A549 (cell line): ENCODE measurements around the gene TSPAN10. TPM values are rescaled to one million over a fixed set of nuclear protein-coding genes. Genes with fewer than 3 reads are reported as not detected.

Source experiments
- ATAC-seq, 2 experiments: fragments of 200-7000 bp in 1 of 2; fragments of >200 bp in 1 of 2; cut with Nextera tagmentation in 1 of 2; cut with Tn5 transposase in 1 of 2; 3 replicates each; pipeline versions ENCODE4 v1.8.0 to v1.9.1; 2018 to 2020; ENCODE audit warnings: mild to moderate bottlenecking in 1 of 2, moderate library complexity in 1 of 2
- CTCF ChIA-PET: fragments of 300-600 bp; sonication (Branson Sonifier 250); formaldehyde crosslinking; extraction: SDS; loops from one replicate; lab custom pipeline; 2021; ENCODE audit warnings: antibody characterized with exemption, inconsistent platforms; lab: Yijun Ruan, JAX
- POLR2A ChIA-PET: fragments of 350-600 bp; formaldehyde crosslinking; extraction: SDS; loops from one replicate; lab custom pipeline; 2021; ENCODE audit warnings: antibody characterized with exemption, inconsistent platforms; lab: Yijun Ruan, JAX
- DNase-seq, 2 experiments: peaks; one replicate each; pipeline versions ENCODE4 v3.0.0 to v3.0.0-alpha.2; 2011 to 2016; ENCODE audit warnings: low read depth in 1 of 2, low spot score in 1 of 2
- FAIRE-seq: peaks from 2 replicates; lab custom pipeline; 2011; peaks lifted over from hg19 to GRCh38; lab: Jason Lieb, UNC
- H3K27ac ChIP-seq, 2 experiments: fragments of >200 bp; sonication (Bioruptor Twin); formaldehyde crosslinking; 3 replicates each; pipeline ENCODE4 v1.5.1; 2016 to 2017
- H3K4me1 ChIP-seq: fragments of >200 bp; sonication (Bioruptor Twin); formaldehyde crosslinking; 3 replicates; pipeline ENCODE4 v1.6.1; 2016
- H3K4me2 ChIP-seq: fragments of >200 bp; sonication (Bioruptor Twin); formaldehyde crosslinking; 3 replicates; pipeline ENCODE4 v1.6.1; 2016
- H3K4me3 ChIP-seq: fragments of >200 bp; sonication (Bioruptor Twin); formaldehyde crosslinking; 3 replicates; pipeline ENCODE4 v1.5.1; 2016
- H3K9me3 ChIP-seq: fragments of >200 bp; sonication (Bioruptor Twin); formaldehyde crosslinking; 3 replicates; pipeline ENCODE4 v1.6.1; 2016
- BCL3 ChIP-seq: fragments of >200 bp; sonication (Bioruptor Twin); formaldehyde crosslinking; IDR thresholded peaks from 3 replicates; pipeline ENCODE4 v1.6.1; 2016
- BHLHE40 ChIP-seq: IDR thresholded peaks from 2 replicates; pipeline ENCODE4 v1.6.1; 2012; ENCODE audit warnings: low read depth, low read length, inconsistent platforms
- CEBPB ChIP-seq, 2 experiments: fragments of >200 bp in 1 of 2; sonication (Bioruptor Twin) in 1 of 2; formaldehyde crosslinking in 1 of 2; IDR thresholded peaks; 2 replicates each; pipeline ENCODE4 v1.6.1; 2012 to 2016
- EP300 ChIP-seq, 2 experiments: fragments of >200 bp; sonication (Bioruptor Twin); formaldehyde crosslinking; IDR thresholded peaks; 2 replicates in 1 of 2; 3 replicates in 1 of 2; pipeline ENCODE4 v1.6.1; 2016 to 2017
- HOXB13 ChIP-seq: fragments of 250-450 bp; sonication (Bioruptor Pico); IDR thresholded peaks from 2 replicates; pipeline ENCODE4 v1.5.0; 2020; ENCODE audit warnings: low read depth, mild to moderate bottlenecking, moderate library complexity
- JUN ChIP-seq, 2 experiments: fragments of >200 bp; sonication (Bioruptor Twin); formaldehyde crosslinking; IDR thresholded peaks; 2 replicates in 1 of 2; 3 replicates in 1 of 2; pipeline ENCODE4 v1.6.1; 2016 to 2017
- MYC ChIP-seq: IDR thresholded peaks from 2 replicates; pipeline ENCODE4 v1.6.1; 2012; ENCODE audit warnings: mild to moderate bottlenecking, inconsistent platforms, low read length, improper control_type of control experiment, borderline replicate concordance
- NR3C1 ChIP-seq: fragments of >200 bp; sonication (Bioruptor Twin); formaldehyde crosslinking; IDR thresholded peaks from 3 replicates; pipeline ENCODE4 v1.6.1; 2017
- POLR2A ChIP-seq: IDR thresholded peaks from 2 replicates; pipeline ENCODE4 v1.6.1; 2012; ENCODE audit warnings: mild to moderate bottlenecking, low read length
- POLR2AphosphoS2 ChIP-seq: conservative IDR thresholded peaks from 2 replicates; pipeline ENCODE4 v1.6.1; 2012; ENCODE audit warnings: low read length, improper control_type of control experiment, inconsistent platforms
- RFX5 ChIP-seq: fragments of 450-650 bp; IDR thresholded peaks from 2 replicates; pipeline ENCODE4 v1.7.1; 2014; ENCODE audit warnings: antibody characterized with exemption, mild to moderate bottlenecking, moderate library complexity
- RNF2 ChIP-seq: fragments of 200-600 bp; sonication (generic); IDR thresholded peaks from 2 replicates; pipeline ENCODE4 v1.6.1; 2016; ENCODE audit warnings: low read depth, mild to moderate bottlenecking, antibody characterized with exemption, moderate library complexity, borderline replicate concordance
- TFCP2L1 ChIP-seq: fragments of 250-450 bp; sonication (Bioruptor Pico); IDR thresholded peaks from 2 replicates; pipeline ENCODE4 v1.5.0; 2021; ENCODE audit warnings: mild to moderate bottlenecking
- ZC3H11A ChIP-seq: fragments of 450-650 bp; IDR thresholded peaks from 2 replicates; pipeline ENCODE4 v1.6.1; 2014; ENCODE audit warnings: antibody characterized with exemption, mild to moderate bottlenecking
- WGBS: methylation state at CpG from one replicate; pipeline ENCODE4 v1.1.6; 2017; ENCODE audit errors: missing lambda C conversion rate; 5-methylcytosine and 5-hydroxymethylcytosine counted together
- polyA plus RNA-seq, 4 experiments: library from polyadenylated mRNA; depleted of rRNA in 3 of 4; stranded (reverse); fragments of >200 nt; fragmentation: RNase III in 1 of 4; extraction: RNeasy Plus Mini Kit Qiagen cat#74134 plus additional on column Dnase treatment in 1 of 4; gene quantifications; 2 replicates in 3 of 4; 3 replicates in 1 of 4; pipeline ENCODE4 v1.2.3, GENCODE V29; 2011 to 2017
- small RNA-seq, 6 experiments: library from RNA; depleted of rRNA; stranded (forward); fragments of <200 nt; gene quantifications; one replicate each; pipeline ENCODE3, GENCODE V24; 2012
- TF ChIP-seq, protein P1 (sequence below): IDR thresholded peaks from 2 replicates; pipeline ENCODE4 v1.6.1; 2012
- TF ChIP-seq, protein P2 (sequence below): fragments of >200 bp; sonication (Bioruptor Twin); formaldehyde crosslinking; IDR thresholded peaks from 2 replicates; pipeline ENCODE4 v1.6.1; 2016

TSPAN10 gene
- polyA plus RNA-seq, 2 of the 4 experiments (the other 2 are of a cell fraction), result 1.4 to 6.3 TPM

- Histone ChIP-seq H3K4me3 (no peak overlapping the region), H3K4me2 (no peak overlapping the region), H3K27ac (no peak overlapping the region), H3K4me1 (peaks cover 9% of the 10 kb centered on the region), H3K9me3 (no peaks in the 10 kb centered on the region)
- CTCF ChIA-PET, result interaction anchor here (0.7 to 5.1 kb wide), 7 partner anchors 8 to 334 kb away, joined by 3 to 54 read pairs (median 4); partner anchors contain the start of genes ARL16 and HGS
- ATAC-seq (peak in 1 of 2 experiments; percentile 2; a peak in 1 of 6 replicates), FAIRE-seq (no peak), DNase-seq (no peak)
- POLR2A ChIA-PET, result interaction anchor here (1.1 to 1.6 kb wide), 2 partner anchors 13 to 15 kb away, joined by 6 to 8 read pairs; partner anchors contain the start of genes ARL16, HGS and SLC25A10
- TF ChIP-seq RNF2 (no peak), BHLHE40 (no peak)
- TF ChIP-seq, protein P1, sequence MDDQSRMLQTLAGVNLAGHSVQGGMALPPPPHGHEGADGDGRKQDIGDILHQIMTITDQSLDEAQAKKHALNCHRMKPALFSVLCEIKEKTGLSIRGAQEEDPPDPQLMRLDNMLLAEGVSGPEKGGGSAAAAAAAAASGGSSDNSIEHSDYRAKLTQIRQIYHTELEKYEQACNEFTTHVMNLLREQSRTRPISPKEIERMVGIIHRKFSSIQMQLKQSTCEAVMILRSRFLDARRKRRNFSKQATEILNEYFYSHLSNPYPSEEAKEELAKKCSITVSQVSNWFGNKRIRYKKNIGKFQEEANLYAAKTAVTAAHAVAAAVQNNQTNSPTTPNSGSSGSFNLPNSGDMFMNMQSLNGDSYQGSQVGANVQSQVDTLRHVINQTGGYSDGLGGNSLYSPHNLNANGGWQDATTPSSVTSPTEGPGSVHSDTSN, result peak; percentile 42; the same call in 1 of the 2 replicates
- WGBS, result 97% methylated on average over 40 of the region's 40 CpGs
Observed at GRCh38 chr17:81696218-81696941, 59.4 kb downstream of the TSPAN10 start.

- no peak overlapping the region for H3K27ac ChIP-seq
- DNase-seq (no peak), ATAC-seq (no peak), FAIRE-seq (no peak)
- ChIA-PET POLR2A (no interaction called here), CTCF (interaction anchor here (2.0 to 5.1 kb wide), 3 partner anchors 14 to 21 kb away, joined by 8 to 54 read pairs (median 10); partner anchors contain the start of genes ARL16 and HGS)
- TF ChIP-seq CEBPB (IDR thresholded peaks at IDR 0.05) (no peak), NR3C1 (no peak), POLR2A (no peak), ZC3H11A (no peak), POLR2AphosphoS2 (no peak), EP300 (IDR thresholded peaks at IDR 0.05) (no peak), MYC (no peak), TFCP2L1 (CRISPR knock-in tag) (no peak), BCL3 (no peak), RFX5 (no peak), JUN (IDR thresholded peaks at IDR 0.05) (no peak), HOXB13 (CRISPR knock-in tag) (no peak)
- TF ChIP-seq, protein P2, sequence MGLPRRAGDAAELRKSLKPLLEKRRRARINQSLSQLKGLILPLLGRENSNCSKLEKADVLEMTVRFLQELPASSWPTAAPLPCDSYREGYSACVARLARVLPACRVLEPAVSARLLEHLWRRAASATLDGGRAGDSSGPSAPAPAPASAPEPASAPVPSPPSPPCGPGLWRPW, result no peak
- H3K9me3 ChIP-seq, result no peaks in the 10 kb centered on the region
- peaks cover 16% of the 10 kb centered on the region for H3K4me1 ChIP-seq
- H3K4me2 ChIP-seq, result no peak overlapping the region
- WGBS, result 92% methylated on average over 24 of the region's 25 CpGs
- H3K4me3 ChIP-seq, result no peak overlapping the region
Observed at GRCh38 chr17:81697261-81698044, 60.5 kb downstream of the TSPAN10 start.

Small RNAs within 50 kb of the gene (small RNA-seq; reads per million reads assigned to genes)
- 0 reads per million in 6 experiments for gene MIR6786

Other genes with a start within 250 kb of the TSPAN10 start
- gene BAHCC1, start 241.7 kb upstream of the TSPAN10 start, polyA plus RNA-seq (2011; rRNA removed), result 2.1 and 2.6 TPM in 2 replicates
- gene BAHCC1, start 241.7 kb upstream of the TSPAN10 start, polyA plus RNA-seq (2017; fragmentation: RNase III; extraction: RNeasy Plus Mini Kit Qiagen cat#74134 plus additional on column Dnase treatment), result 5.2 to 5.9 TPM (median 5.8 TPM) in 3 replicates
- 2,042 and 2,306 TPM in 2 replicates for gene ACTG1, start 124.4 kb upstream of the TSPAN10 start, polyA plus RNA-seq (2011; rRNA removed)
- 7,182 to 8,782 TPM (median 7,263 TPM) in 3 replicates for gene ACTG1, start 124.4 kb upstream of the TSPAN10 start, polyA plus RNA-seq (2017; fragmentation: RNase III; extraction: RNeasy Plus Mini Kit Qiagen cat#74134 plus additional on column Dnase treatment)
- gene FSCN2, start 108.8 kb upstream of the TSPAN10 start, polyA plus RNA-seq (2011; rRNA removed), result 0.84 and 1.2 TPM in 2 replicates
- 1.3 to 1.7 TPM (median 1.3 TPM) in 3 replicates for gene FSCN2, start 108.8 kb upstream of the TSPAN10 start, polyA plus RNA-seq (2017; fragmentation: RNase III; extraction: RNeasy Plus Mini Kit Qiagen cat#74134 plus additional on column Dnase treatment)
- 5.4 and 7.2 TPM in 2 replicates for gene FAAP100, start 84.8 kb upstream of the TSPAN10 start, polyA plus RNA-seq (2011; rRNA removed)
- 16.2 to 17.7 TPM (median 16.8 TPM) in 3 replicates for gene FAAP100, start 84.8 kb upstream of the TSPAN10 start, polyA plus RNA-seq (2017; fragmentation: RNase III; extraction: RNeasy Plus Mini Kit Qiagen cat#74134 plus additional on column Dnase treatment)
- 101 and 130 TPM in 2 replicates for gene NPLOC4, start 84 bp upstream of the TSPAN10 start, polyA plus RNA-seq (2011; rRNA removed)
- 91.1 to 98.5 TPM (median 92.2 TPM) in 3 replicates for gene NPLOC4, start 84 bp upstream of the TSPAN10 start, polyA plus RNA-seq (2017; fragmentation: RNase III; extraction: RNeasy Plus Mini Kit Qiagen cat#74134 plus additional on column Dnase treatment)
- 1.0 and 1.2 TPM in 2 replicates for gene PDE6G, start 19.3 kb downstream of the TSPAN10 start, polyA plus RNA-seq (2011; rRNA removed)
- 0.90 to 2.0 TPM (median 1.2 TPM) in 3 replicates for gene PDE6G, start 19.3 kb downstream of the TSPAN10 start, polyA plus RNA-seq (2017; fragmentation: RNase III; extraction: RNeasy Plus Mini Kit Qiagen cat#74134 plus additional on column Dnase treatment)
- 34.6 and 38.7 TPM in 2 replicates for gene OXLD1, start 29.4 kb downstream of the TSPAN10 start, polyA plus RNA-seq (2011; rRNA removed)
- 43.9 to 47.7 TPM (median 47.1 TPM) in 3 replicates for gene OXLD1, start 29.4 kb downstream of the TSPAN10 start, polyA plus RNA-seq (2017; fragmentation: RNase III; extraction: RNeasy Plus Mini Kit Qiagen cat#74134 plus additional on column Dnase treatment)
- 16.6 and 22.6 TPM in 2 replicates for gene CCDC137, start 29.5 kb downstream of the TSPAN10 start, polyA plus RNA-seq (2011; rRNA removed)
- gene CCDC137, start 29.5 kb downstream of the TSPAN10 start, polyA plus RNA-seq (2017; fragmentation: RNase III; extraction: RNeasy Plus Mini Kit Qiagen cat#74134 plus additional on column Dnase treatment), result 55.0 to 59.7 TPM (median 55.6 TPM) in 3 replicates
- gene ARL16, start 46.6 kb downstream of the TSPAN10 start, polyA plus RNA-seq (2011; rRNA removed), result 43.8 and 45.2 TPM in 2 replicates
- 52.8 to 55.8 TPM (median 53.6 TPM) in 3 replicates for gene ARL16, start 46.6 kb downstream of the TSPAN10 start, polyA plus RNA-seq (2017; fragmentation: RNase III; extraction: RNeasy Plus Mini Kit Qiagen cat#74134 plus additional on column Dnase treatment)
- 75.7 and 85.9 TPM in 2 replicates for gene HGS, start 46.8 kb downstream of the TSPAN10 start, polyA plus RNA-seq (2011; rRNA removed)
- 127 to 130 TPM (median 129 TPM) in 3 replicates for gene HGS, start 46.8 kb downstream of the TSPAN10 start, polyA plus RNA-seq (2017; fragmentation: RNase III; extraction: RNeasy Plus Mini Kit Qiagen cat#74134 plus additional on column Dnase treatment)
- 152 and 161 TPM in 2 replicates for gene MRPL12, start 66.2 kb downstream of the TSPAN10 start, polyA plus RNA-seq (2011; rRNA removed)
- 197 to 233 TPM (median 215 TPM) in 3 replicates for gene MRPL12, start 66.2 kb downstream of the TSPAN10 start, polyA plus RNA-seq (2017; fragmentation: RNase III; extraction: RNeasy Plus Mini Kit Qiagen cat#74134 plus additional on column Dnase treatment)
- 20.0 and 25.8 TPM in 2 replicates for gene SLC25A10, start 75.1 kb downstream of the TSPAN10 start, polyA plus RNA-seq (2011; rRNA removed)
- gene SLC25A10, start 75.1 kb downstream of the TSPAN10 start, polyA plus RNA-seq (2017; fragmentation: RNase III; extraction: RNeasy Plus Mini Kit Qiagen cat#74134 plus additional on column Dnase treatment), result 43.4 to 47.1 TPM (median 47.0 TPM) in 3 replicates
- gene GCGR, start 167.0 kb downstream of the TSPAN10 start, polyA plus RNA-seq (2011; rRNA removed), result 0.05 and 0.19 TPM in 2 replicates
- gene GCGR, start 167.0 kb downstream of the TSPAN10 start, polyA plus RNA-seq (2017; fragmentation: RNase III; extraction: RNeasy Plus Mini Kit Qiagen cat#74134 plus additional on column Dnase treatment), result 0.37 to 0.46 TPM (median 0.45 TPM) in 3 replicates
- gene MCRIP1, start 196.1 kb downstream of the TSPAN10 start, polyA plus RNA-seq (2011; rRNA removed), result 30.9 and 32.0 TPM in 2 replicates
- gene MCRIP1, start 196.1 kb downstream of the TSPAN10 start, polyA plus RNA-seq (2017; fragmentation: RNase III; extraction: RNeasy Plus Mini Kit Qiagen cat#74134 plus additional on column Dnase treatment), result 43.9 to 51.0 TPM (median 45.1 TPM) in 3 replicates
- not detected in 2 replicates for gene PPP1R27, start 197.9 kb downstream of the TSPAN10 start, polyA plus RNA-seq (2011; rRNA removed)
- gene PPP1R27, start 197.9 kb downstream of the TSPAN10 start, polyA plus RNA-seq (2017; fragmentation: RNase III; extraction: RNeasy Plus Mini Kit Qiagen cat#74134 plus additional on column Dnase treatment), result 0.09 TPM in 1 of 3 replicates, not detected in the others
- gene P4HB, start 223.3 kb downstream of the TSPAN10 start, polyA plus RNA-seq (2011; rRNA removed), result 102 and 285 TPM in 2 replicates
- 606 to 622 TPM (median 607 TPM) in 3 replicates for gene P4HB, start 223.3 kb downstream of the TSPAN10 start, polyA plus RNA-seq (2017; fragmentation: RNase III; extraction: RNeasy Plus Mini Kit Qiagen cat#74134 plus additional on column Dnase treatment)
- gene ARHGDIA, start 234.1 kb downstream of the TSPAN10 start, polyA plus RNA-seq (2011; rRNA removed), result 44.3 and 64.0 TPM in 2 replicates
- gene ARHGDIA, start 234.1 kb downstream of the TSPAN10 start, polyA plus RNA-seq (2017; fragmentation: RNase III; extraction: RNeasy Plus Mini Kit Qiagen cat#74134 plus additional on column Dnase treatment), result 497 to 567 TPM (median 503 TPM) in 3 replicates